ENCODE measurements around the gene GRIN2C. TPM values are rescaled to one million over a fixed set of nuclear protein-coding genes. Genes with fewer than 3 reads are reported as not detected.

The GRIN2C gene
- total RNA-seq, 4 donors from 2014 or later, result 0.16 to 3.5 (median 0.42) TPM; not detected in 1

DNA sequence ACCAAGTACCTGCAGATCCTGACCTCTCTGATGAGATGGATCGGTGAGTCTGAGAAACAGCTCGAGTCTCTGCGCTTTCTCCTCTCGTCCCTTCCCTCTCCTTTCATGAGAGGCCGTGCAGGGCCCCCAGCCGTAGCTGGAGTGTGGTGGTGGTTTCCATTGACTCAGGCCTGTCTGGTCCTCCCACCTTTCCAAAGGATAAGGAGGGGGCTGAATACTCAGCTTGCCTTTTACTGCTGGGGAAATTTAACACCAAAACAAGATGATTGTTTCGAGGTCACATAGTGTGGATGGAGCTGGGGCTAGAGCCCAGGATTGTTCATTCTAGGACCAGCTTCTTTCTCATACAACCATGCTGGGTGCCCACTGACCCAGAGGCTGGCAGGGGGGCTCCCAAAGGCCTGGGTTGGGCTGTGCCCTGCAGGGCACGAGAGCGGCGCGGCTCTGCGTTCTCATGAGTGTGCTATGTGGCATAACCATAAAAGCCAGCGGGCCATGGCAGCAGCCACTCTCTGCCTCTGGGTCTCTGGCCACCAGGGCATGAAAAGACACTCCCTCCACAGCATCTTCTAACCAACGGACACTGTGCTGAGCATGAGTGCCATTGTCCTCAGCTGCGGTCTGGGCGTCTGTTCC, 39.8 kb downstream of the GRIN2C start:
- Histone ChIP-seq H3K27me3 (no peaks in the 10 kb centered on the region), H3K4me3 (no peak overlapping the region), H3K4me1 (peaks cover 0 to 33% (median 5%) of the 10 kb centered on the region in 3 donors), H3K9me3 (no peaks in the 10 kb centered on the region), H3K36me3 (peaks cover 0 to 78% of the 10 kb centered on the region in 2 donors), H3K27ac (no peak overlapping the region)
- no peak for ATAC-seq
- no peak for TF ChIP-seq POLR2A (IDR thresholded peaks at IDR 0.05)
- TF ChIP-seq, protein P1, sequence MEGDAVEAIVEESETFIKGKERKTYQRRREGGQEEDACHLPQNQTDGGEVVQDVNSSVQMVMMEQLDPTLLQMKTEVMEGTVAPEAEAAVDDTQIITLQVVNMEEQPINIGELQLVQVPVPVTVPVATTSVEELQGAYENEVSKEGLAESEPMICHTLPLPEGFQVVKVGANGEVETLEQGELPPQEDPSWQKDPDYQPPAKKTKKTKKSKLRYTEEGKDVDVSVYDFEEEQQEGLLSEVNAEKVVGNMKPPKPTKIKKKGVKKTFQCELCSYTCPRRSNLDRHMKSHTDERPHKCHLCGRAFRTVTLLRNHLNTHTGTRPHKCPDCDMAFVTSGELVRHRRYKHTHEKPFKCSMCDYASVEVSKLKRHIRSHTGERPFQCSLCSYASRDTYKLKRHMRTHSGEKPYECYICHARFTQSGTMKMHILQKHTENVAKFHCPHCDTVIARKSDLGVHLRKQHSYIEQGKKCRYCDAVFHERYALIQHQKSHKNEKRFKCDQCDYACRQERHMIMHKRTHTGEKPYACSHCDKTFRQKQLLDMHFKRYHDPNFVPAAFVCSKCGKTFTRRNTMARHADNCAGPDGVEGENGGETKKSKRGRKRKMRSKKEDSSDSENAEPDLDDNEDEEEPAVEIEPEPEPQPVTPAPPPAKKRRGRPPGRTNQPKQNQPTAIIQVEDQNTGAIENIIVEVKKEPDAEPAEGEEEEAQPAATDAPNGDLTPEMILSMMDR (IDR thresholded peaks at IDR 0.05), result no peak
- TF ChIP-seq POLR2AphosphoS5 (IDR thresholded peaks at IDR 0.05), result no peak
- TF ChIP-seq EP300 (IDR thresholded peaks at IDR 0.05), result no peak
- 100% methylated on average over 1 of the region's 16 CpGs; no CpG with 5 or more reads in 1 of the 2 donors for WGBS, 2 donors (ENCODE audit: low coverage in 1 of 2)

DNA sequence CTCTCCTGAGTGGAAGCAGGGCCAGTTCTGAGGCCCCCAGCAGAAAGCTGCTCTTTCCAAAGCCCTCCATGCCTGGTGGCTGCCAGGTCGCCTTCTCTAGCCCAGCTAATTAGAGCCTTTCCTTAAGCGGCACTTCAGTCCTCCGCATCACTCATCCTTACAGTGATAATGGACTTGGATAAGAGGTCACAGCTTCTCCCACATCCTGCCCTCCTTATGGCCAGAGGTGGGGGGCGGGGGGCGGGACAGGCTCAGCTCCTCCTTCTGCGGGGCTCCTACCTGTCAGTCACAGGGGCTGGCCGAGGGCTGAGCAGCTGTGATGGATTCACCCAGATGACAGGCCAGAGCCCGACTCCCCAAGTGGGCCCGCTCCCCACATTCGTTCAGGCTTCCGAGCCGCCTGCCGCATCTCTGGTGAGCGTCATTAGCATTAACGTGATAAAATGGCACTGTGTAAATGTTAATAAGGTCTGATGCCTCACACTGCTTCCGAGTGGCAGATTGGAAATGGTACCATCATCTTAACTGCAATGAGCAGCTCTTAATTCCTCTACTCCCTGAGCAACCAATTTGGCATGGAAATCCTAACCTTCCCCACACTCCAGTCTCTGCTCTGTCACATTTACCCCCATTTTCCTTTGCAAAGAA, 41.3 kb downstream of the GRIN2C start:
- no peaks in the 10 kb centered on the region for H3K9me3 ChIP-seq
- H3K4me1 ChIP-seq, result peaks cover 0 to 27% (median 5%) of the 10 kb centered on the region in 3 donors
- TF ChIP-seq POLR2AphosphoS5 (IDR thresholded peaks at IDR 0.05), result no peak
- TF ChIP-seq POLR2A (IDR thresholded peaks at IDR 0.05), result no peak
- TF ChIP-seq, protein P1 (IDR thresholded peaks at IDR 0.05), result no peak
- TF ChIP-seq EP300 (IDR thresholded peaks at IDR 0.05), result no peak
- no peak for ATAC-seq
- H3K36me3 ChIP-seq, result peaks cover 0 to 73% of the 10 kb centered on the region in 2 donors
- WGBS, 2 donors (ENCODE audit: low coverage in 1 of 2), result 89 to 91% methylated on average over 2 to 4 of the region's 16 CpGs
- no peak overlapping the region for H3K4me3 ChIP-seq
- no peaks in the 10 kb centered on the region for H3K27me3 ChIP-seq
- no peak overlapping the region for H3K27ac ChIP-seq

DNA sequence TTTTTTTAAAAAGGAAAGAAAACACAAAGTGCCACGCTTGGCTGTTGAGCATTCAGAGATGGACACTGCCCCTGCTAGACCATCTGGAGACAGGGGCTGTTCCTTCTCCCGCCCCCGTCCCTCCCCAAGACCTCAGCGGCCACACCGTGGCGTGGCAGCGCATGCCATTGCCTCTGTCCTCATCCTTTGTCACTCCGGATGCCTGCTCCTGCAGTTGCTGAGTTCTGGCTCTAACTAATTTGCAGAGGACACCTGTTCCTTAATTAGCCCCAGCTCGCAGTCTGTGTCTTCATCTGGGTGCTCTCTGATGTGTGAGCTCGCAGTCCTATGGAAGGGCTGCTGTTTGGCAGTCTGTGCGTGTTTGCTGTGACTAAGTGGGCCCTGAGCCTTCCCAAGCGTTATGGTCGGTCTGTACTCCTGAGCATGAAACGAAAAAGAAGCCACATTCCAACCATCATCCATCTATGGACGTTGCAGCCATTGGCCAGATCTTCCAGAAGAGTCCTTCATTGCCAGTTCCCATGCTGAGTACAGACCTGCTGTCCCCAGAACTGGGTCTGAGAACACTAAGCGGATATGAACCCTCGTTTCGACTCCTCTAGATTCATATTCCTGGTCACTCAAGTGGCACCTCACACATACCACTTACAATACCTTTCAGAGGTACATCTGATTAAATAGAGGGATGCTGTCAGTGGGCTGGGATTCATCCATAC, 42.6 kb downstream of the GRIN2C start:
- no peak overlapping the region for H3K27ac ChIP-seq
- WGBS, 2 donors (ENCODE audit: low coverage in 1 of 2), result 89 to 93% methylated on average over 3 to 6 of the region's 18 CpGs
- H3K36me3 ChIP-seq, result peaks cover 0 to 68% of the 10 kb centered on the region in 2 donors
- no peak for TF ChIP-seq EP300 (IDR thresholded peaks at IDR 0.05)
- TF ChIP-seq POLR2AphosphoS5 (IDR thresholded peaks at IDR 0.05), result no peak
- TF ChIP-seq, protein P1 (IDR thresholded peaks at IDR 0.05), result no peak
- TF ChIP-seq POLR2A (IDR thresholded peaks at IDR 0.05), result no peak
- no peaks in the 10 kb centered on the region for H3K9me3 ChIP-seq
- no peaks in the 10 kb centered on the region for H3K27me3 ChIP-seq
- no peak for ATAC-seq
- H3K4me3 ChIP-seq, result no peak overlapping the region
- peaks cover 0 to 27% (median 6%) of the 10 kb centered on the region in 3 donors for H3K4me1 ChIP-seq

DNA sequence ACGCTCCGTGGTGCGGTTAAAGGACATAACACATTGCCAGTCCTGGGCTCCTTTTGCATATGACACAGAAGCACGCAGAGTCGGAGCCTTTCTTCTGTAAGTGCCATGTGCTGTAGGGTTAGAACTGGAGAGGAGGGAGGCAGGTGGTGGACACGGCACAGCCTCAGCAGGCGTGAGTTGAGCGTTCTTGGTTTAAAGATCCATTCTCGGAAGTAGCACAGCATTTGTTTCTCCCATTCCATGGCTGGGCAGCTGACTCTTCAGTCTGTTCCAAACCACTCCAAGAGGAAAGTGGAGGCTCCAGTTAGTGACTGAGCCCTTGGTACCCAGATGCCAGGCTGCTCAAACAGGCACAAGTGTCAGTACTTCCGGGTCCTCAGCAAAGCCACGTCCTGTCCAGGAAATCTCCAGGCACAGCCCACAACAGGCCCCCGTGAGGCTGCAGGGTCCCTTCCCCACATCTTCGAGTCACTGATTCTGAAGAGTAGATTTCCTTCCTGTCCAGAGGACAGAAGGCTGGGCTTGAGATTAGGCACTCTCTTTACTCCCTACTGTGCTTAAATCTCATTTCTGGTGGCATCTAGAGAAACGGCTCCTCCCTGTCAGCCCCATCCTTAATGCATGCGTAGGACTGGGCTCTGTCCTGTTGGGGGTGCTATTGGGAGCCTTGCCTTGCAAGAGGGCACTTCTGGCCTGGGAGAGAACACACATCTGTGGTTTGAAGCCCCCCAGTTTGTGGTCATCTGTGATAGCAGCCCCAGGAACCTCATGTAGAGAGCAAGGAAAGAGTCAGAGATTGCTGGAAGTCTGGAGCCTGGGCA, 43.9 kb downstream of the GRIN2C start:
- H3K27me3 ChIP-seq, result no peaks in the 10 kb centered on the region
- H3K4me3 ChIP-seq, result no peak overlapping the region
- H3K9me3 ChIP-seq, result no peaks in the 10 kb centered on the region
- no peak for ATAC-seq
- H3K4me1 ChIP-seq, result peaks cover 0 to 24% (median 7%) of the 10 kb centered on the region in 3 donors
- H3K27ac ChIP-seq, result no peak overlapping the region
- peaks cover 0 to 66% of the 10 kb centered on the region in 2 donors for H3K36me3 ChIP-seq
- WGBS, 2 donors (ENCODE audit: low coverage in 1 of 2), result 82 to 100% methylated on average over 3 to 10 of the region's 15 CpGs
- TF ChIP-seq EP300 (IDR thresholded peaks at IDR 0.05), result no peak
- no peak for TF ChIP-seq POLR2A (IDR thresholded peaks at IDR 0.05)
- no peak for TF ChIP-seq POLR2AphosphoS5 (IDR thresholded peaks at IDR 0.05)

DNA sequence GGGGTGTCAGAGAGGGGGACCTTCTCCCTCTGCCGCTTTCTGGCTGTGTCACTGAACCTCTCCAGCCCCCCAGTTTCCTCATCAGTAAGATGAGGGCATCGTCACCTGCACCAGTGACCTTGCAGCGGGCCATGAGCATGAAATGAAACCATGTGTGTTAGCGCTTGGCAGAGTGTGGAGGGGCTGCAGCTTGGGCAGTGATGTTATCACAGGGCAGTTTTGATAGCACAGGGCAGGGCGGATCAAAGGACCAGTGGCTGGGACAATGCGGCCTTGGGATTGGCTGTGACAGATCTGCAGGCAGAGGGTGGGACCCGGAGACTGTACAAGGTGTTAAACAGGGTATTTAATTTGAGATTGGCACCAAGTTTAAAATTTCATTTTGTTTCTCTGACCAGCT, 44.6 kb downstream of the GRIN2C start:
- Histone ChIP-seq H3K36me3 (peaks cover 0 to 66% of the 10 kb centered on the region in 2 donors), H3K9me3 (no peaks in the 10 kb centered on the region), H3K4me3 (no peak overlapping the region), H3K4me1 (peaks cover 0 to 24% (median 7%) of the 10 kb centered on the region in 3 donors), H3K27ac (no peak overlapping the region), H3K27me3 (no peaks in the 10 kb centered on the region)
- TF ChIP-seq EP300 (IDR thresholded peaks at IDR 0.05) (no peak), POLR2A (IDR thresholded peaks at IDR 0.05) (no peak), POLR2AphosphoS5 (IDR thresholded peaks at IDR 0.05) (no peak)
- TF ChIP-seq, protein P1 (IDR thresholded peaks at IDR 0.05), result no peak
- 100% methylated on average over 3 to 4 of the region's 7 CpGs for WGBS, 2 donors (ENCODE audit: low coverage in 1 of 2)
- no peak for ATAC-seq

Data from gastroesophageal sphincter (tissue), 4 donors.